Activated CD4-positive, alpha-beta T cell treated with anti-CD3 and anti-CD28 coated beads, Interleukin-2, amount 10 ng/mL, durations not matched to agents 24 days and 14 days (primary cell): ENCODE measurements around the gene SCNN1A. TPM values are rescaled to one million over a fixed set of nuclear protein-coding genes. Genes with fewer than 3 reads are reported as not detected.

Experiments used
- DNase-seq: peaks from one replicate; pipeline ENCODE4 v3.0.0; 2022
- H3K27ac Mint-ChIP-seq: one replicate; pipeline ENCODE4 v1.8.0; 2022; ENCODE audit warnings: mild to moderate bottlenecking, mixed read lengths
- H3K27me3 Mint-ChIP-seq: one replicate; pipeline ENCODE4 v1.8.0; 2022; ENCODE audit warnings: mixed read lengths
- H3K36me3 Mint-ChIP-seq: one replicate; pipeline ENCODE4 v1.8.0; 2022; ENCODE audit warnings: low read depth, mild to moderate bottlenecking, mixed read lengths
- H3K4me1 Mint-ChIP-seq: one replicate; pipeline ENCODE4 v1.8.0; 2021; ENCODE audit warnings: mixed read lengths
- H3K4me3 Mint-ChIP-seq: one replicate; pipeline ENCODE4 v1.8.0; 2022; ENCODE audit warnings: mild to moderate bottlenecking, moderate library complexity, mixed read lengths
- H3K9me3 Mint-ChIP-seq: one replicate; pipeline ENCODE4 v1.8.0; 2021; ENCODE audit warnings: mixed read lengths
- intact Hi-C: fragments of 100-400 bp; cut with micrococcal nuclease; formaldehyde crosslinking; loops from one replicate; pipeline ENCODE4 v1.15.1; 2023
- total RNA-seq: library from RNA; stranded (reverse); gene quantifications from 2 replicates; pipeline ENCODE4 v1.2.3, GENCODE V29; 2022

SCNN1A gene
- total RNA-seq, 1 donor from 2014 or later = not detected

DNA sequence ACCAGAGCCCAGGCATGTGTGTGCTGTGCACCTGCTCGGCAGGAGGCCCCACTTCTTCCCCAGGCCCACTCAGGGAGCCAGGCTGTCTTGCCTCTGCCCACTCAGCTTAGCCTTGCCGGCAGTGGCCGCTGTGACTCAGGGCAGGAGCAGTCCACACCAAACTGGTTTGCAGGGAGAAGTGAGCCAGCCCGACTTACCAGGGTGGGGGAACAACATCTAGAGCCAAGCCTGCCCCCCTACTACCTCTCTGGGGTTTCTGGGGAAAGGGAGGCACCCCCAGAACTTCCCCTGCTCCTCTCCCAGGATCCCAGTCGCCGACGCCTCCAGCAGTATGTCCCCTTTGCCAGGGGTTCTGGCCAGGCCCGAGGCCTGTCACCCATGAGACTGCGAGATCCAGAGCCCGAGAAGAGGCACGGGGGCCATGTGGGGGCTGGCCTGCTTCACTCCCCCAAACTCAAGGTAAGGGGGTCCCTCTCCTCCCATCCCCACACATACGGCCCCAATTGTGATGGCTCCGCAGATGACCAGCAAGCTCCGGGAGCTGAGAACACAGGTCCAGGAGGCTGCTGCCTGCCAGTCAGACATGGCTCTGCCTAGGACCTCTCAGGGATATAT is 61.9 kb downstream of the SCNN1A start:
- Mint-ChIP-seq H3K36me3 (no peaks in the 10 kb centered on the region), H3K27ac (no peak overlapping the region), H3K4me3 (no peak overlapping the region), H3K4me1 (peaks cover 14% of the 10 kb centered on the region), H3K27me3 (peaks cover 20% of the 10 kb centered on the region), H3K9me3 (no peaks in the 10 kb centered on the region)
- no peak for DNase-seq
- intact Hi-C loops = no loop called here

DNA sequence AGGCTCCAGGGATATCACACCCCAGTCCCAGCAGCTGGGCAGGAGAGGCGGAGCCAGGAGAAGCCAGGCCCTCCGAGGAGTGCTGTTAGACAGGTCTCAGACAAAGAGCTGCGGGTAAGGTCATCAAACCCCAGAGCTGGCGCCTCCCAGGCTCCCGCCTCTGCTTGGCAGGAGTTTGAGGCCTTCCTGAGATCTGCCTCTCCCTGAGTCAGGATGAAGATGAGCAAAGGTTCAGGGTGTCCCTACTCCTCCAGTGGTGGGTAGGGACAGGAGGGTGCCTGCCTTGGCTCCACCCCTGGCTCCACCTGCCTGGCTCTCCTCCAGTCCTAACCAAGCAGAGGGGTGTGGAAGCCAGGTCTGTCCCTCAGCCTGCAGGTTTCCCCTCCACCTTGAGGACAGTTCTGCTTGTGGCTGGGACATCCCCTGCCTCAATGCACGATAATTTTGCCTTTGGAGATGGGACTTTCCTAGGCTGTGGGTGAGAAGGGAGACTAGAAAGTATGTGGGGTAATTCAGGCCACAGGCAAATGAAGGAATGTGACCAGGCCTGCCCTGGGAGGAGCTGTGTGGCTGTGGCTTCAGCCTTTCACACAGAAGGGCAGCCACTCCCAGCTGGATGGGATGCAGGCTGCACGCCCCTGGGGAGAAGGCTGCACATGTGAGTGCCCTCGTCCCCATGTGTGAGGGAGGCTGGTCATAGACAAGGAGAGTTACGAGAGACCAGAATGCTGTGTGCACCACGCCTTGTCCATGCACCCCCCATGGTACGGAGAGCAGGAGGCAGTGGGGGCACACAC is 62.6 kb downstream of the SCNN1A start:
- Mint-ChIP-seq H3K9me3 (no peaks in the 10 kb centered on the region), H3K36me3 (no peaks in the 10 kb centered on the region), H3K27ac (peak overlapping the region; percentile 51), H3K4me1 (peaks cover 8% of the 10 kb centered on the region), H3K4me3 (no peak overlapping the region), H3K27me3 (peaks cover 21% of the 10 kb centered on the region)
- peak; percentile 71 for DNase-seq
- intact Hi-C loops = no loop called here

DNA sequence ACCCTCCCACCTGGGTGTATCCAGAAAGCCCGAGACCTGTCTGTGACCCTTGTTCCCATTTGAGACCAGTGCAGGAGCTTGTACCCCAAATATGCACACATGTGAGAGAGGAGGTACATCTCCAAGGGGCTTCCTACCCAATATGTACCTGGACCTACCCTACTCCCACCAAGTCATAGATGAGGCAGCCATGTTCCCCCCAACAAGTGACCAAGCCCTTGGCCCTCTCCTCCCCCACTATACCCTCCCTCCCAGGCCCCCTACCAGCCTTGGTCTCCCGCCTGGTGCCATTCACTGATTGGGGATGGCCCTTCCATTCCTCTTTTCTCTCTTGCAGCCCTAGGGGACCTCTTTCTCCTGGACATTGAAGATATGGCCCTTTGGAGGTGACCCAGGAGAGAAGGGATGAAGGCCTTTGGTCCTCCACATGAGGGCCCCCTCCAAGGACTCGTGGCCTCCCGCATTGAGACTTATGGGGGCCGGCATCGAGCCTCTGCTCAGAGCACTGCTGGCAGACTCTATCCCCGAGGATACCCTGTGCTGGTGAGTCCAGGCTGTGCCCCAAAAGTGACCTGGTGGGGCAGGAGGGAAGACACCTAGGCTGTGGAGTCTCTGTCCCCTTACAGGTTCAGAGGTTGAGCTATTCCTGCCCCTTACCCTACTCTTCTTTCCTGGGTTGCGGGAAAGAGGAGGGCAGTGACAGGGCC is 63.4 kb downstream of the SCNN1A start:
- peak; percentile 55 for DNase-seq
- Mint-ChIP-seq H3K36me3 (no peaks in the 10 kb centered on the region), H3K27ac (peak overlapping the region; percentile 25), H3K4me3 (no peak overlapping the region), H3K9me3 (no peaks in the 10 kb centered on the region), H3K4me1 (peaks cover 6% of the 10 kb centered on the region), H3K27me3 (peaks cover 24% of the 10 kb centered on the region)
- intact Hi-C loops = no loop called here

DNA sequence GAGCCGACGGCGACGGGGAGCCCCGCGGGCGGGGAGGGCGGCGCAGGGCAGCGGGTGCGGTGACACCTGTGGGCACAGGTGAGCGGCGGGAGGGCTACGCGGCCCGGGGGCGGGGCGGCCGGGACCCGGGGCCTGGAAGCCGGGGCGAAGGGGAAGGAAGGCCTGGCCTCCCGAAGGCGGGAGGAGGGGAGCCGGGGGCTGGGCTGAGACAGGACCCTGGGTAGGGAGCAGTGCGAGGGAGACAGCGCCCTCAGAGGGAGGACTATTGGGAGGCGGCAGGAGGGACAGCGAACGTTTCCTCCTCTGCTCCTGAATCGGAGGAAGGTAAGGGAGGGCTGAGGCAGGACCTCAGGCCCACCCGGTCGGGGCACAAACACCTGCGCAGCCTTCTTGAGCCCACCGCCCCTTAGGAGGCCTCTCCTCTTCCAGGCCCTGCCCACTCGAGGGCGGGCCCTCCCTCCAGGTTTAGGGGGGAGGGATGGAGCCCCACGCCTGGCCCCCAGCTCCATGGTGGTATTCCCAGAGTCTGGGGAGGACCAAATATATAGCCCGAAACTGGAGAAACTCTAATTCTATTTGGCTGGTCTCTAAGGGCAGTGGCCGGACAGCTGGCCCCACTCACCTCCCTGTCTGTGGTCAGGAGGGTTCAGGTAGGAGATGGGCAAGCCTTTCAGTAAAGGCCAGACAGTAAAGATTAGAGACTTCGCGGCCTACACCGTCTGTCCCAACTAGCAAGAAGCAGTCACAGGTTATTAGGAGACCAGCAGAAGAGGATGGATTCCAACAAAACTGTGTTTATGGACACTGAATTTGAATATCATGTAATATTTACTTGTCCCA is 64.4 kb downstream of the SCNN1A start:
- no peaks in the 10 kb centered on the region for H3K36me3 Mint-ChIP-seq
- no peaks in the 10 kb centered on the region for H3K9me3 Mint-ChIP-seq
- H3K27ac Mint-ChIP-seq = no peak overlapping the region
- intact Hi-C loops = no loop called here
- no peak overlapping the region for H3K4me3 Mint-ChIP-seq
- peaks cover 24% of the 10 kb centered on the region for H3K27me3 Mint-ChIP-seq
- peaks cover 6% of the 10 kb centered on the region for H3K4me1 Mint-ChIP-seq
- no peak for DNase-seq

DNA sequence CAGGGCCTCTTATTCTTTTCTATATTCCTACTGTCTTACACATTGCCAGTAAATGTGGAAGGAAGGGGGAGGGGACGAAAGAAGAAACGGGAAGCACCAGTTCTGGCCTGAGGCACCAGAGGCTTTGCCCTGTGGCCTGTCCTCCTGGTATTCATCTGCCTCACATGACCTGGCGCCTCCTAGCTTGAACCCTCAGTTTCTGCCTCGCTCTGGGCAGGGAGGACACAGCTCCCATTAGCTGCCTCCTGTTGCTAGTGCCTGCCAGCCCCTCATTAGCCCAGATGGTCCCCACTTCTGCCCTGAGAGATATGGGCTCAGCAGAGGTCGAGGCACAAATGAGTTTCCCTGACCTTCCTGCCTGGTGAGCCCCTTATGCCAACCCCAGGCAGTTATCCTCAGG is 67.8 kb downstream of the SCNN1A start:
- no peak for DNase-seq
- Mint-ChIP-seq H3K36me3 (no peaks in the 10 kb centered on the region), H3K27ac (no peak overlapping the region), H3K9me3 (no peaks in the 10 kb centered on the region), H3K4me3 (no peak overlapping the region), H3K27me3 (peaks cover 39% of the 10 kb centered on the region), H3K4me1 (peaks cover under 1% of the 10 kb centered on the region)
- intact Hi-C loops = no loop called here

DNA sequence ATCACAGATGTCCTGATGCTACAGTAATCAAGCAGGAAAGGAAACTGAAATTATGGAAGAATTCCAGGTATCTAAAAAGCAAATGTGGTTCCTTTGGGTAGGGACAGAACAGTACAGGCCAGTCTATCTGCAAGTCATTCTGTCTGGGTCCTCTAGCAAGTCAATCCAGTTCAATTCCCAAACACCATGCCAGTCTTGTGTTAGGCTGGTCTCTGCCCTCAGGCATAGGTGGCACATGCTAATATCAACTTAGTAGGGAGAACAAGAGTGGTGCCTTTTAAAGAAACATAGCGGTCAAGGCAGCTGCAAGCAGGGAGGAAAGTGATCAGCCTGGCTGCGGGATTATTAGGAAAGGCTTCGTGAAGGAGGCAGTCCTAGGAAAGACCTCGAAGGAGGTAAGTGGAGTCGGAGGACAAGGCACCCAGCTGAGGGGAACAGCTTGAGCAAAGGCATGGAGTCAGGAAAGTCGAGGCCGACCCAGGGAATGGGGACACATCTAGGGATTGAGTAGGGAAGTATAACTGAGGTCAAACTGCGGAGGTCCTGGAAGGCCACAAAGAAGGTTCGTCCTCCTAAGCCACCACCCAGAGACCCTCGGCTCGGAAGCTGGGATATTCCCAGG is 68.7 kb downstream of the SCNN1A start:
- Mint-ChIP-seq H3K36me3 (no peaks in the 10 kb centered on the region), H3K4me1 (no peaks in the 10 kb centered on the region), H3K27ac (no peak overlapping the region), H3K27me3 (peaks cover 39% of the 10 kb centered on the region), H3K4me3 (no peak overlapping the region), H3K9me3 (no peaks in the 10 kb centered on the region)
- no peak for DNase-seq
- intact Hi-C loops = no loop called here

DNA sequence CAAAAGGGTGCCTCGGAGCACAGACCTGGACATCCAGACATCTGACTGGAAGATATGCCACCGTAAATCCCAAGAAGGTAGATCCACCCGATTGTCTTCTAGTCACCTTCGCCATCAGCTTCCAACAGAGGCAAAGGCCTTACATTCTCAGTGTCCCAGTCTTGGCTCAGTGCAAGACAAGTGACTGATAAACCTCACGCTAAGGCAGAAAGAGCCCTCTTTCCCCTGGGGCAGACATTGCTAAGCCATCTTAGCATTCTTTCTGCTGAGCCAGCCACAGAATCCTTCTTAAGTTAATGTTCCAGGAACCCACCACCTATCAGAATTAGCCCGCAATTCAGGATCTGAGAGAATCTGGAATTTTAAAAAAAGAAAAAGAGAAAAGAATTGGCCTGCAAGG is 69.2 kb downstream of the SCNN1A start:
- Mint-ChIP-seq H3K4me1 (no peaks in the 10 kb centered on the region), H3K27me3 (peaks cover 38% of the 10 kb centered on the region), H3K4me3 (no peak overlapping the region), H3K36me3 (no peaks in the 10 kb centered on the region), H3K9me3 (no peaks in the 10 kb centered on the region), H3K27ac (no peak overlapping the region)
- intact Hi-C loops = no loop called here
- DNase-seq = no peak

DNA sequence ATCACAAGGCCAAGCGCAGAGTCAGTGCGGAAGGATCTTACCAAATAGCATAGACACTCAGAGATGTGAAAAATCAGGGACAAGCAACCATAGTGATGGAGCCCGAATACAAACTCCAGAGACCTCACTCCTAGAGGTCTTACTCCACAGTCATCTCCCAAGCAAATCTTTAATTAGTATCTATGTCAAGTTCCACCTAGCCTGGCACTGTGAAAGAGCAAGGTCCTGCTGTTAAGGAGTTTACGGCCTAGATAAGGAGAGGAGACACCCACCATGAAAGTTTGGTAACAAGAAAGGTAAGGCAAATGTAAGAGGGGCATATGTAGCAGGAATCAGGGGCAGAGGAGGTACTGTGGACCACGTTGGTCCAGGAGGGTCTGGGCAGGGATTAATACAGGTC is 72.3 kb downstream of the SCNN1A start:
- H3K4me3 Mint-ChIP-seq = no peak overlapping the region
- H3K27ac Mint-ChIP-seq = no peak overlapping the region
- no peaks in the 10 kb centered on the region for H3K4me1 Mint-ChIP-seq
- peaks cover 34% of the 10 kb centered on the region for H3K27me3 Mint-ChIP-seq
- H3K36me3 Mint-ChIP-seq = no peaks in the 10 kb centered on the region
- no peaks in the 10 kb centered on the region for H3K9me3 Mint-ChIP-seq
- no peak for DNase-seq
- intact Hi-C loops = no loop called here

DNA sequence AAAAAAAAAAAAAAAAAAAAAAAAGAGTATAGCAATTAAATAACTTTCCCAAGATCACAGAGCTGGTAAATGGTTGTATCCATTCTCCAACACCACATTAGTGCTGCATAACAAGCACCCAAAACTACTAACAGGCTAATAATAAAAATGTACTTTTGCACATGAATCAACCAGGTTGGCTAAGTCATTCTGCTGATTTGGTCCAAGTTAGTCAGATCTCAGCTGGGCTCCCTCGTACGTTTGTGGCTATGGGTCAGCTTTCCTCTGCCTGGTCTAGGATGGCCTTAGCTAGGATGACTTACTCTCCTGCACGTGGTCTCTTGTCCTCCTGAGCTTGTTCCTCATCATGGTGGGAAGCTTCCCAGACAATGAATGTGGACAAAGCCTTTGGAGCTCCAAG is 72.7 kb downstream of the SCNN1A start:
- DNase-seq = no peak
- Mint-ChIP-seq H3K27ac (no peak overlapping the region), H3K27me3 (peaks cover 32% of the 10 kb centered on the region), H3K36me3 (no peaks in the 10 kb centered on the region), H3K9me3 (no peaks in the 10 kb centered on the region), H3K4me1 (no peaks in the 10 kb centered on the region), H3K4me3 (no peak overlapping the region)
- intact Hi-C loops = no loop called here

DNA sequence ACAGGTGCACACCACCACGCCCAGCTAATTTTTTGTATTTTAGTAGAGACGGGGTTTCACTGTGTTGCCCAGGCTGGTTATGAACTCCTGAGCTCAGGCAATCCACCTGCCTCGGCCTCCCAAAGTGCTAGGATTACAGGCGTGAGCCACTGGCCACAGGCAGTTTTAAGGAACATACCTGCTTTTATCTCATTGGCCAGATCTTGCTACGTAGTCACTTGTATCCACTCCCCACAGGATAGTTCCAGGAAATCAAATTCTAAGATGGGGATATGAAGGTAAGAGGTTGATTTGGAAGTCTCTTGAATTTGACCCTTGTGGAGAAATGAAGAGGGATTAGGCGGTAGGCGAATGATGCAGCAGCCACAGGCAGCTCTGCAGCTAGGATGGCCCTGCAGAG is 73.6 kb downstream of the SCNN1A start:
- peaks cover 28% of the 10 kb centered on the region for H3K27me3 Mint-ChIP-seq
- DNase-seq = no peak
- no peaks in the 10 kb centered on the region for H3K9me3 Mint-ChIP-seq
- no peaks in the 10 kb centered on the region for H3K36me3 Mint-ChIP-seq
- H3K4me1 Mint-ChIP-seq = no peaks in the 10 kb centered on the region
- H3K27ac Mint-ChIP-seq = no peak overlapping the region
- intact Hi-C loops = no loop called here
- no peak overlapping the region for H3K4me3 Mint-ChIP-seq

DNA sequence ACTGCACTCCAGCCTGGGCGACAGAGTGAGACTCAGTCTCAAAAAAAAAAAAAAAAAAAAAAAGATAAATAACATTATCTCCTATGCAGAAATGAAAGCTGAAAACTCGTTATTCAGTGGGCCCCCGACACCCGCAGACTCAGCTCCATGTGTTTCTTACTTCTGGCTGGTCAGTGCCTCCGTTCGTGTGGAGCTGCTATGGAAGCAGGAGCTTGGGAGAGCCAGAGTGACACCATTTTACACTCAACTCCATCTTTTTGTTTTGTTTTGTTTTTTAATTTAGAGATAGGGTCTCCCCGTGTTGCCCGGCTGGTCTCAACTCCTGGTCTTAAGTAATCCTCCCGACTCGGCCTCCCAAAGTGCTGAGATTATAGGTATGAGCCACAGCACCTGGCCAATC is 78.2 kb downstream of the SCNN1A start:
- H3K27ac Mint-ChIP-seq = no peak overlapping the region
- H3K4me1 Mint-ChIP-seq = peaks cover 3% of the 10 kb centered on the region
- no peaks in the 10 kb centered on the region for H3K9me3 Mint-ChIP-seq
- H3K36me3 Mint-ChIP-seq = no peaks in the 10 kb centered on the region
- no peak overlapping the region for H3K4me3 Mint-ChIP-seq
- intact Hi-C loops = no loop called here
- H3K27me3 Mint-ChIP-seq = peaks cover 23% of the 10 kb centered on the region
- DNase-seq = no peak
